ENCODE measurements around the gene DEDD2.

DEDD2 gene

GRCh38 chr19:42161616-42162263 is 55.7 kb downstream of the DEDD2 start:
- Histone ChIP-seq H3F3A (ENCODE audit: insufficient read depth, low read length) (no peaks in the 10 kb centered on the region), H4K20me1 (ENCODE audit: insufficient read depth, low read length) (no peaks in the 10 kb centered on the region), H3K9me3 (ENCODE audit: low read length) (no peaks in the 10 kb centered on the region), H3K79me2 (ENCODE audit: insufficient read depth, low read length) (no peaks in the 10 kb centered on the region), H3K27ac (ENCODE audit: low read depth, low read length, poor library complexity, severe bottlenecking) (no peak overlapping the region), H3K4me2 (ENCODE audit: low read length) (no peak overlapping the region), H2AFZ (ENCODE audit: low read length) (no peak overlapping the region), H3K27me3 (ENCODE audit: insufficient read depth, low read length) (peaks cover 7% of the 10 kb centered on the region), H3K36me3 (ENCODE audit: insufficient read depth, low read length) (no peaks in the 10 kb centered on the region), H3K4me1 (ENCODE audit: insufficient read depth, low read length, severe bottlenecking) (no peaks in the 10 kb centered on the region), H3K4me3 (ENCODE audit: low read depth, low read length, poor library complexity, severe bottlenecking) (no peak overlapping the region), H3K9ac (ENCODE audit: low read length) (no peak overlapping the region), H3K9me2 (ENCODE audit: low read depth, low read length) (no peaks in the 10 kb centered on the region)
- TF ChIP-seq CTCF (IDR thresholded peaks at IDR 0.05; ENCODE audit: low read length) (no peak), EZH2 (IDR thresholded peaks at IDR 0.05; ENCODE audit: borderline replicate concordance, low read length) (no peak)

- no peaks in the 10 kb centered on the region for H3F3A ChIP-seq (ENCODE audit: insufficient read depth, low read length)
- H2AFZ ChIP-seq (ENCODE audit: low read length), result no peak overlapping the region
- H3K79me2 ChIP-seq (ENCODE audit: insufficient read depth, low read length), result no peaks in the 10 kb centered on the region
- no peak overlapping the region for H3K9ac ChIP-seq (ENCODE audit: low read length)
- H3K9me2 ChIP-seq (ENCODE audit: low read depth, low read length), result no peaks in the 10 kb centered on the region
- no peak overlapping the region for H3K27ac ChIP-seq (ENCODE audit: low read depth, low read length, poor library complexity, severe bottlenecking)
- no peaks in the 10 kb centered on the region for H3K36me3 ChIP-seq (ENCODE audit: insufficient read depth, low read length)
- H3K4me3 ChIP-seq (ENCODE audit: low read depth, low read length, poor library complexity, severe bottlenecking), result no peak overlapping the region
- H3K9me3 ChIP-seq (ENCODE audit: low read length), result no peaks in the 10 kb centered on the region
- H4K20me1 ChIP-seq (ENCODE audit: insufficient read depth, low read length), result no peaks in the 10 kb centered on the region
- no peak overlapping the region for H3K4me2 ChIP-seq (ENCODE audit: low read length)
- TF ChIP-seq EZH2 (IDR thresholded peaks at IDR 0.05; ENCODE audit: borderline replicate concordance, low read length), result no peak
- no peak for TF ChIP-seq CTCF (IDR thresholded peaks at IDR 0.05; ENCODE audit: low read length)
- H3K27me3 ChIP-seq (ENCODE audit: insufficient read depth, low read length), result peaks cover 11% of the 10 kb centered on the region
- no peaks in the 10 kb centered on the region for H3K4me1 ChIP-seq (ENCODE audit: insufficient read depth, low read length, severe bottlenecking)
Observed at GRCh38 chr19:42159942-42160341, 57.5 kb downstream of the DEDD2 start.

- Histone ChIP-seq H3K4me2 (ENCODE audit: low read length) (no peak overlapping the region), H3K4me3 (ENCODE audit: low read depth, low read length, poor library complexity, severe bottlenecking) (no peak overlapping the region), H3K9ac (ENCODE audit: low read length) (no peak overlapping the region), H3K27me3 (ENCODE audit: insufficient read depth, low read length) (peaks cover 11% of the 10 kb centered on the region), H3K36me3 (ENCODE audit: insufficient read depth, low read length) (no peaks in the 10 kb centered on the region), H3K9me2 (ENCODE audit: low read depth, low read length) (no peaks in the 10 kb centered on the region), H2AFZ (ENCODE audit: low read length) (no peak overlapping the region), H4K20me1 (ENCODE audit: insufficient read depth, low read length) (no peaks in the 10 kb centered on the region), H3F3A (ENCODE audit: insufficient read depth, low read length) (no peaks in the 10 kb centered on the region), H3K9me3 (ENCODE audit: low read length) (no peaks in the 10 kb centered on the region), H3K27ac (ENCODE audit: low read depth, low read length, poor library complexity, severe bottlenecking) (no peak overlapping the region), H3K4me1 (ENCODE audit: insufficient read depth, low read length, severe bottlenecking) (no peaks in the 10 kb centered on the region), H3K79me2 (ENCODE audit: insufficient read depth, low read length) (no peaks in the 10 kb centered on the region)
- TF ChIP-seq EZH2 (IDR thresholded peaks at IDR 0.05; ENCODE audit: borderline replicate concordance, low read length), result no peak
- TF ChIP-seq CTCF (IDR thresholded peaks at IDR 0.05; ENCODE audit: low read length), result no peak
Observed at GRCh38 chr19:42158926-42159325, 58.6 kb downstream of the DEDD2 start.
